PC-9 (cell line): ENCODE results near the gene SHISA9. TPM values are rescaled to one million over a fixed set of nuclear protein-coding genes. Genes with fewer than 3 reads are reported as not detected.

Source experiments
- BruUV-seq: library from RNA; stranded (reverse); fragments of 400-500 nt; replicated peaks from 2 replicates; lab custom pipeline; 2021; lab: Mats Ljungman, UMichigan
- CTCF ChIA-PET: fragments of 300-600 bp; sonication (Branson Sonifier 250); formaldehyde crosslinking; loops from one replicate; lab custom pipeline; 2022; ENCODE audit warnings: antibody characterized with exemption; lab: Charles Lee
- POLR2A ChIA-PET: fragments of 300-600 bp; sonication (Branson Sonifier 250); formaldehyde crosslinking; loops from one replicate; lab custom pipeline; 2022; ENCODE audit warnings: antibody characterized with exemption; ENCODE audit not compliant: unreplicated experiment; lab: Charles Lee
- DNase-seq, 2 experiments: peaks; one replicate each; pipeline versions ENCODE4 v3.0.0 to v3.0.0-alpha.2; 2015 to 2022; ENCODE audit warnings: mixed read lengths in 1 of 2
- H2AFZ ChIP-seq: fragments of 200-600 bp; sonication (generic); 2 replicates; pipeline ENCODE4 v1.8.1; 2017; ENCODE audit warnings: antibody characterized with exemption
- H3F3A ChIP-seq: fragments of 200-600 bp; sonication (generic); 2 replicates; pipeline ENCODE4 v1.8.1; 2017; ENCODE audit warnings: antibody characterized with exemption, mild to moderate bottlenecking, low read depth; ENCODE audit not compliant: insufficient read depth
- H3K27ac ChIP-seq: fragments of 200-600 bp; sonication (generic); 2 replicates; pipeline ENCODE4 v1.6.1; 2016; ENCODE audit warnings: mixed run types
- H3K27me3 ChIP-seq: fragments of 200-600 bp; sonication (generic); 2 replicates; pipeline ENCODE4 v1.6.1; 2016; ENCODE audit warnings: low read depth, mixed run types; ENCODE audit not compliant: insufficient read depth
- H3K36me3 ChIP-seq: fragments of 200-600 bp; sonication (generic); 2 replicates; pipeline ENCODE4 v1.6.1; 2016; ENCODE audit warnings: low read depth, mixed run types
- H3K4me1 ChIP-seq: fragments of 200-600 bp; sonication (generic); replicated peaks from 2 replicates; pipeline ENCODE4 v1.6.1; 2016; ENCODE audit warnings: mixed run types; ENCODE audit not compliant: insufficient read depth
- H3K4me2 ChIP-seq: fragments of 200-600 bp; sonication (generic); 2 replicates; pipeline ENCODE4 v1.6.1; 2017; ENCODE audit warnings: mixed run types
- H3K4me3 ChIP-seq: fragments of 200-600 bp; sonication (generic); 2 replicates; pipeline ENCODE4 v1.6.1; 2016; ENCODE audit warnings: mixed run types
- H3K79me2 ChIP-seq: fragments of 200-600 bp; sonication (generic); 2 replicates; pipeline ENCODE4 v1.6.1; 2017; ENCODE audit warnings: low read depth, mixed run types
- H3K9me2 ChIP-seq: fragments of 200-600 bp; sonication (generic); 2 replicates; pipeline ENCODE4 v1.8.1; 2017; ENCODE audit warnings: mild to moderate bottlenecking; ENCODE audit not compliant: insufficient read depth
- H3K9me3 ChIP-seq: fragments of 200-600 bp; sonication (generic); 2 replicates; pipeline ENCODE4 v1.8.1; 2016; ENCODE audit warnings: low read depth; ENCODE audit not compliant: insufficient read depth
- H4K20me1 ChIP-seq: fragments of 200-600 bp; sonication (generic); 2 replicates; pipeline ENCODE4 v1.8.1; 2017; ENCODE audit not compliant: insufficient read depth
- EZH2 ChIP-seq: fragments of 200-600 bp; sonication (generic); IDR thresholded peaks from 2 replicates; pipeline ENCODE4 v1.8.0; 2017; ENCODE audit warnings: antibody characterized with exemption, low read depth
- intact Hi-C: fragments of 100-400 bp; cut with micrococcal nuclease; formaldehyde crosslinking; loops from one replicate; pipeline ENCODE4 v1.10.0; 2022; ENCODE audit not compliant: unreplicated experiment
- total RNA-seq: library from RNA; stranded (reverse); gene quantifications from 2 replicates; pipeline ENCODE4 v1.2.3, GENCODE V29; 2021
- TF ChIP-seq, protein P1 (sequence below): fragments of 200-600 bp; sonication (generic); conservative IDR thresholded peaks from 2 replicates; pipeline ENCODE4 v1.6.1; 2017; ENCODE audit warnings: mixed run types, antibody characterized with exemption, mild to moderate bottlenecking, moderate library complexity

The SHISA9 gene
- total RNA-seq, 1 experiment from 2014 or later, result 80.5 TPM

- no peaks in the 10 kb centered on the region; the same call in 1 of the 2 replicates for H3K9me3 ChIP-seq
- no peak for TF ChIP-seq EZH2
- TF ChIP-seq, protein P1, sequence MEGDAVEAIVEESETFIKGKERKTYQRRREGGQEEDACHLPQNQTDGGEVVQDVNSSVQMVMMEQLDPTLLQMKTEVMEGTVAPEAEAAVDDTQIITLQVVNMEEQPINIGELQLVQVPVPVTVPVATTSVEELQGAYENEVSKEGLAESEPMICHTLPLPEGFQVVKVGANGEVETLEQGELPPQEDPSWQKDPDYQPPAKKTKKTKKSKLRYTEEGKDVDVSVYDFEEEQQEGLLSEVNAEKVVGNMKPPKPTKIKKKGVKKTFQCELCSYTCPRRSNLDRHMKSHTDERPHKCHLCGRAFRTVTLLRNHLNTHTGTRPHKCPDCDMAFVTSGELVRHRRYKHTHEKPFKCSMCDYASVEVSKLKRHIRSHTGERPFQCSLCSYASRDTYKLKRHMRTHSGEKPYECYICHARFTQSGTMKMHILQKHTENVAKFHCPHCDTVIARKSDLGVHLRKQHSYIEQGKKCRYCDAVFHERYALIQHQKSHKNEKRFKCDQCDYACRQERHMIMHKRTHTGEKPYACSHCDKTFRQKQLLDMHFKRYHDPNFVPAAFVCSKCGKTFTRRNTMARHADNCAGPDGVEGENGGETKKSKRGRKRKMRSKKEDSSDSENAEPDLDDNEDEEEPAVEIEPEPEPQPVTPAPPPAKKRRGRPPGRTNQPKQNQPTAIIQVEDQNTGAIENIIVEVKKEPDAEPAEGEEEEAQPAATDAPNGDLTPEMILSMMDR, result no peak
- H3K4me3 ChIP-seq, result no peak overlapping the region
- POLR2A ChIA-PET, result no interaction called here
- BruUV-seq, result no TSS peak
- H4K20me1 ChIP-seq, result peaks cover 43% of the 10 kb centered on the region
- H3K9me2 ChIP-seq, result no peaks in the 10 kb centered on the region
- no peak for DNase-seq
- peaks cover 12% of the 10 kb centered on the region; the same call in 1 of the 2 replicates for H3K36me3 ChIP-seq
- intact Hi-C loops, result no loop called here
- no peak overlapping the region for H2AFZ ChIP-seq
- no peak overlapping the region for H3K27ac ChIP-seq
- peaks cover 33% of the 10 kb centered on the region for H3K79me2 ChIP-seq
- H3K27me3 ChIP-seq, result no peaks in the 10 kb centered on the region
- no peaks in the 10 kb centered on the region for H3F3A ChIP-seq
- CTCF ChIA-PET, result no interaction called here
- H3K4me2 ChIP-seq, result no peak overlapping the region
- no peaks in the 10 kb centered on the region for H3K4me1 ChIP-seq
Observed at GRCh38 chr16:13138528-13138927, 237.1 kb downstream of the SHISA9 start.

- H3F3A ChIP-seq, result no peaks in the 10 kb centered on the region
- H3K9me3 ChIP-seq, result no peaks in the 10 kb centered on the region
- intact Hi-C loops, result no loop called here
- TF ChIP-seq EZH2, result no peak
- TF ChIP-seq, protein P1, result no peak
- no peak overlapping the region for H2AFZ ChIP-seq
- no peak overlapping the region for H3K4me3 ChIP-seq
- CTCF ChIA-PET, result interaction anchor here (0.5 kb wide), 1 partner anchor 176 kb away, joined by 3 read pairs; no protein-coding TSS in a partner anchor
- peak in 1 of 2 experiments; percentile 37 for DNase-seq
- H4K20me1 ChIP-seq, result peaks cover 48% of the 10 kb centered on the region
- H3K27ac ChIP-seq, result no peak overlapping the region
- peaks cover 3% of the 10 kb centered on the region; the same call in 1 of the 2 replicates for H3K36me3 ChIP-seq
- H3K27me3 ChIP-seq, result no peaks in the 10 kb centered on the region
- H3K4me2 ChIP-seq, result no peak overlapping the region
- no peaks in the 10 kb centered on the region for H3K4me1 ChIP-seq
- POLR2A ChIA-PET, result interaction anchor here (0.6 kb wide), 1 partner anchor 28 kb away, joined by 12 read pairs; no protein-coding TSS in a partner anchor
- no TSS peak for BruUV-seq
- H3K79me2 ChIP-seq, result peaks cover 42% of the 10 kb centered on the region
- H3K9me2 ChIP-seq, result no peaks in the 10 kb centered on the region
Observed at GRCh38 chr16:13139661-13140241, 238.4 kb downstream of the SHISA9 start.

DNA sequence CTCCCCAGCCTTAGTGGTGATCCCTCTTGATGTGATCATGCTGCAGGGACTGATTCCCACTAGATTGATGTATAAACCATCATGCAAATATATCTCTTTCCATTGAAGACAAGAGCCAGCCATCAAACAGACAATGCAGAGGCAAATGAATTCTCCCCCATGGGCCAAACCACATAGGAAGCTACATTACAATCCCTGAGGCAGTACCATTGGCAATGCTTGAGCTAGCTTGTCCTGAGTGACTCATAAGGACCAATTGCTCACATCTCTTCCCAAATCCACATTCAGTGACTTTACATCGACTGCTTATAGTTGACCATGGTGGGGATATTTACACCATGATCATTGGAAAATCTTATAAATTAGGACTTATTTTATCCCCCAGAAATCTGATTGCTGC, 242.2 kb downstream of the SHISA9 start:
- no peak for DNase-seq
- Histone ChIP-seq H3K4me2 (no peak overlapping the region), H3K79me2 (peaks cover 54% of the 10 kb centered on the region), H4K20me1 (peaks cover 37% of the 10 kb centered on the region), H3K36me3 (no peaks in the 10 kb centered on the region), H3F3A (0 out of 2 replicates have a peak, but pooled peaks cover 3% of the 10 kb centered on the region), H2AFZ (no peak overlapping the region), H3K4me3 (no peak overlapping the region), H3K4me1 (no peaks in the 10 kb centered on the region), H3K27ac (no peak overlapping the region), H3K9me3 (no peaks in the 10 kb centered on the region), H3K9me2 (no peaks in the 10 kb centered on the region), H3K27me3 (no peaks in the 10 kb centered on the region)
- ChIA-PET CTCF (no interaction called here), POLR2A (no interaction called here)
- no TSS peak for BruUV-seq
- intact Hi-C loops, result no loop called here
- TF ChIP-seq EZH2, result no peak
